Measurements from ENCODE around the gene LMTK2.
A peak's percentile ranks its signal among the peaks of the same experiment; 100 is the strongest.

The LMTK2 gene

GRCh38 chr7:98165827-98166667 is 59.4 kb downstream of the LMTK2 start:
- TF ChIP-seq CTCF (conservative IDR thresholded peaks at IDR 0.05; ENCODE audit: low read depth, low read length) = peak; percentile 85
- no peak overlapping the region for H3K4me3 ChIP-seq (ENCODE audit: low read depth, low read length)
- DNase-seq (ENCODE audit: low read depth) = peak; percentile 58

- H3K4me3 ChIP-seq (ENCODE audit: low read depth, low read length) = no peak overlapping the region
- no peak for DNase-seq (ENCODE audit: low read depth)
- TF ChIP-seq CTCF (conservative IDR thresholded peaks at IDR 0.05; ENCODE audit: low read depth, low read length) = no peak
Observed at GRCh38 chr7:98166668-98166970, 60.0 kb downstream of the LMTK2 start.

- H3K4me3 ChIP-seq (ENCODE audit: low read depth, low read length) = no peak overlapping the region
- no peak for DNase-seq (ENCODE audit: low read depth)
- no peak for TF ChIP-seq CTCF (conservative IDR thresholded peaks at IDR 0.05; ENCODE audit: low read depth, low read length)
Observed at GRCh38 chr7:98167653-98168052, 61.0 kb downstream of the LMTK2 start.

GRCh38 chr7:98168181-98168903 is 61.7 kb downstream of the LMTK2 start:
- DNase-seq (ENCODE audit: low read depth) = peak; percentile 74
- no peak overlapping the region for H3K4me3 ChIP-seq (ENCODE audit: low read depth, low read length)
- peak; percentile 89 for TF ChIP-seq CTCF (conservative IDR thresholded peaks at IDR 0.05; ENCODE audit: low read depth, low read length)

- DNase-seq (ENCODE audit: low read depth) = no peak
- H3K4me3 ChIP-seq (ENCODE audit: low read depth, low read length) = no peak overlapping the region
- no peak for TF ChIP-seq CTCF (conservative IDR thresholded peaks at IDR 0.05; ENCODE audit: low read depth, low read length)
Observed at GRCh38 chr7:98168904-98169621, 62.4 kb downstream of the LMTK2 start.

- TF ChIP-seq CTCF (conservative IDR thresholded peaks at IDR 0.05; ENCODE audit: low read depth, low read length) = no peak
- no peak for DNase-seq (ENCODE audit: low read depth)
Observed at GRCh38 chr7:98170966-98171365, 64.3 kb downstream of the LMTK2 start.

More at GRCh38 chr7:98170966-98171365, 64.3 kb downstream of the LMTK2 start:
- no peak overlapping the region for H3K4me3 ChIP-seq (ENCODE audit: low read depth, low read length)
